GM12878 (cell line): ENCODE data around the gene TRIOBP. TPM values are rescaled to one million over a fixed set of nuclear protein-coding genes. Genes with fewer than 3 reads are reported as not detected.

Experiments
- ATAC-seq: fragments of 200-7000 bp; cut with Tn5 transposase; 3 replicates; pipeline ENCODE4 v1.9.1; 2020; ENCODE audit warnings: mild to moderate bottlenecking, moderate library complexity
- BruUV-seq: library from RNA; stranded (reverse); fragments of 400-500 nt; replicated peaks from 2 replicates; lab custom pipeline; 2021; lab: Mats Ljungman, UMichigan
- CTCF ChIA-PET: fragments of 300-600 bp; sonication (Branson Sonifier 250); formaldehyde crosslinking; extraction: SDS; loops from one replicate; lab custom pipeline; 2021; ENCODE audit warnings: inconsistent platforms; lab: Yijun Ruan, JAX
- POLR2A ChIA-PET: fragments of 350-600 bp; formaldehyde crosslinking; extraction: SDS; loops from one replicate; lab custom pipeline; 2021; ENCODE audit warnings: inconsistent platforms; lab: Charles Lee
- RAD21 ChIA-PET: fragments of 300-600 bp; sonication (Branson Sonifier 250); formaldehyde crosslinking; loops from one replicate; lab custom pipeline; 2023; ENCODE audit warnings: antibody characterized with exemption; ENCODE audit not compliant: unreplicated experiment; lab: Charles Lee
- SMC1A ChIA-PET: fragments of 300-600 bp; sonication (Branson Sonifier 250); formaldehyde crosslinking; loops from one replicate; lab custom pipeline; 2023; ENCODE audit not compliant: unreplicated experiment, uncharacterized antibody; lab: Charles Lee
- DNase-seq: peaks from one replicate; pipeline ENCODE4 v3.0.0-alpha.2; 2011; ENCODE audit warnings: low read depth, low spot score
- FAIRE-seq: peaks from 3 replicates; lab custom pipeline; 2011; peaks lifted over from hg19 to GRCh38; lab: Jason Lieb, UNC
- H2AFZ ChIP-seq: 2 replicates; pipeline ENCODE4 v1.6.0; 2011; ENCODE audit warnings: low read depth, low read length, control low read depth; ENCODE audit not compliant: control insufficient read depth
- H3K27ac ChIP-seq: 2 replicates; pipeline ENCODE4 v1.5.1; 2011; ENCODE audit warnings: control low read depth; ENCODE audit not compliant: control insufficient read depth, insufficient read depth
- H3K27me3 ChIP-seq, 2 experiments: replicated peaks in 1 of 2; 2 replicates each; pipeline versions ENCODE4 v1.6.0 to v1.6.1; 2011; ENCODE audit warnings: low read length in 1 of 2; ENCODE audit not compliant: control insufficient read depth in 2 of 2, insufficient read depth in 2 of 2
- H3K36me3 ChIP-seq, 2 experiments: 2 replicates each; pipeline ENCODE4 v1.5.1; 2011; ENCODE audit warnings: low read length in 1 of 2; ENCODE audit not compliant: control insufficient read depth in 2 of 2, insufficient read depth in 2 of 2
- H3K4me1 ChIP-seq: 2 replicates; pipeline ENCODE4 v1.6.1; 2011; ENCODE audit warnings: mild to moderate bottlenecking, low read length, moderate library complexity, mixed read lengths; ENCODE audit not compliant: control insufficient read depth, insufficient read depth
- H3K4me2 ChIP-seq: 2 replicates; pipeline ENCODE4 v1.6.0; 2011; ENCODE audit warnings: control low read depth; ENCODE audit not compliant: control insufficient read depth, insufficient read depth
- H3K4me3 ChIP-seq: fragments of 200-600 bp; sonication (generic); 2 replicates; pipeline ENCODE4 v1.5.1; 2016
- H3K79me2 ChIP-seq: 2 replicates; pipeline ENCODE4 v1.6.0; 2011; ENCODE audit warnings: low read length; ENCODE audit not compliant: control insufficient read depth, insufficient read depth
- H3K9ac ChIP-seq: 2 replicates; pipeline ENCODE4 v1.8.0; 2011; ENCODE audit warnings: low read length, control low read depth, mixed read lengths; ENCODE audit not compliant: control insufficient read depth, insufficient read depth
- H3K9me3 ChIP-seq: replicated peaks from 3 replicates; pipeline ENCODE4 v1.5.1; 2011; ENCODE audit warnings: mild to moderate bottlenecking, low read length; ENCODE audit not compliant: control insufficient read depth, insufficient read depth
- H4K20me1 ChIP-seq: 2 replicates; pipeline ENCODE4 v1.6.0; 2011; ENCODE audit not compliant: control insufficient read depth, insufficient read depth
- BCL11A ChIP-seq: IDR thresholded peaks from 2 replicates; pipeline ENCODE4 v1.6.1; 2011; ENCODE audit warnings: low read depth, low read length
- CBX3 ChIP-seq: fragments of 200-600 bp; sonication (generic); IDR thresholded peaks from 2 replicates; pipeline ENCODE4 v1.6.1; 2016; ENCODE audit warnings: low read depth, borderline replicate concordance
- CEBPB ChIP-seq, 2 experiments: fragments of 150-350 bp in 1 of 2; IDR thresholded peaks; 2 replicates each; pipeline ENCODE4 v1.6.1; 2012 to 2014; ENCODE audit warnings: low read depth in 2 of 2, low read length in 2 of 2, borderline replicate concordance in 1 of 2, inconsistent platforms in 1 of 2
- ESRRA ChIP-seq: IDR thresholded peaks from 2 replicates; pipeline ENCODE4 v1.6.1; 2012; ENCODE audit warnings: mild to moderate bottlenecking, low read length, improper control_type of control experiment
- GABPA ChIP-seq: IDR thresholded peaks from 2 replicates; pipeline ENCODE4 v1.6.1; 2014; ENCODE audit warnings: antibody characterized with exemption, low read depth, mild to moderate bottlenecking, inconsistent platforms
- IKZF2 ChIP-seq, 2 experiments: fragments of 450-650 bp; IDR thresholded peaks; 2 replicates each; pipeline ENCODE4 v1.6.1; 2017; ENCODE audit warnings: mild to moderate bottlenecking in 2 of 2, moderate library complexity in 2 of 2
- KLF5 ChIP-seq: fragments of 450-650 bp; IDR thresholded peaks from 2 replicates; pipeline ENCODE4 v1.6.1; 2014; ENCODE audit warnings: mild to moderate bottlenecking; ENCODE audit not compliant: partially characterized antibody
- LARP7 ChIP-seq: fragments of 450-650 bp; IDR thresholded peaks from 2 replicates; pipeline ENCODE4 v1.6.1; 2017; ENCODE audit warnings: mild to moderate bottlenecking
- MYC ChIP-seq: IDR thresholded peaks from 2 replicates; pipeline ENCODE4 v1.6.1; 2011; ENCODE audit warnings: mild to moderate bottlenecking, low read length, moderate library complexity, inconsistent platforms; ENCODE audit not compliant: insufficient read depth, insufficient replicate concordance, insufficient read length, severe bottlenecking
- NR2C1 ChIP-seq: fragments of 450-650 bp; IDR thresholded peaks from 2 replicates; pipeline ENCODE4 v1.6.1; 2017; ENCODE audit warnings: antibody characterized with exemption, mild to moderate bottlenecking, moderate library complexity
- SPI1 ChIP-seq: IDR thresholded peaks from 2 replicates; pipeline ENCODE4 v1.6.1; 2011; ENCODE audit warnings: low read depth, mild to moderate bottlenecking, low read length, moderate library complexity, borderline replicate concordance; ENCODE audit not compliant: insufficient read depth
- STAT3 ChIP-seq: IDR thresholded peaks from 2 replicates; pipeline ENCODE4 v1.6.1; 2011; ENCODE audit warnings: low read depth, low read length, improper control_type of control experiment
- TCF7 ChIP-seq: IDR thresholded peaks from 2 replicates; pipeline ENCODE4 v1.6.1; 2014; ENCODE audit warnings: antibody characterized with exemption, borderline replicate concordance
- WGBS: methylation state at CpG from one replicate; pipeline ENCODE4 v1.1.6; 2016; ENCODE audit warnings: low lambda C conversion rate; ENCODE audit not compliant: insufficient replicate concordance, insufficient coverage; ENCODE audit errors: missing lambda C conversion rate; 5-methylcytosine and 5-hydroxymethylcytosine counted together
- in situ Hi-C: fragments of 300-500 bp; cut with MboI; formaldehyde crosslinking; loops from 9 replicates; pipeline ENCODE4 v1.14.3; 2018; ENCODE audit warnings: mixed read lengths
- intact Hi-C: fragments of 100-400 bp; cut with micrococcal nuclease; formaldehyde crosslinking; loops from one replicate; pipeline ENCODE4 v1.14.2; 2022; ENCODE audit not compliant: unreplicated experiment
- polyA plus RNA-seq, 11 experiments: library from polyadenylated mRNA; depleted of rRNA in 4 of 11; unstranded in 6 of 11; stranded (reverse) in 5 of 11; fragments of >200 nt; fragmentation: Nextera tagmentation in 4 of 11; fragmentation: Illumina TruSeq in 1 of 11; extraction: Ambion mirVana in 4 of 11; extraction: Trizol in 1 of 11; gene quantifications; 1 replicate in 1 of 11; 2 replicates in 10 of 11; pipeline versions ENCODE4 v1.2.1 to v1.2.3, GENCODE V29; 2011 to 2016; ENCODE audit warnings: inconsistent platforms in 2 of 11, missing spikeins in 2 of 11, low read depth in 1 of 11
- total RNA-seq, 4 experiments: library from RNA; depleted of rRNA in 3 of 4; stranded (reverse); fragments of >200 nt in 3 of 4; fragmentation: Illumina TruSeq in 1 of 4; extraction: Trizol in 1 of 4; gene quantifications; 2 replicates each; pipeline versions ENCODE4 v1.2.1 to v1.2.3, GENCODE V29; 2013 to 2021
- TF ChIP-seq, protein P1 (sequence below): IDR thresholded peaks from 2 replicates; pipeline ENCODE4 v1.6.1; 2011; ENCODE audit warnings: low read depth, low read length, improper control_type of control experiment, borderline replicate concordance
- TF ChIP-seq, protein P2 (sequence below): fragments of 150-350 bp; IDR thresholded peaks from 2 replicates; pipeline ENCODE4 v1.6.1; 2014; ENCODE audit warnings: mild to moderate bottlenecking, low read depth, low read length
- TF ChIP-seq, protein P3 (sequence below): fragments of 450-650 bp; IDR thresholded peaks from 2 replicates; pipeline ENCODE4 v1.6.1; 2017; ENCODE audit warnings: antibody characterized with exemption, mild to moderate bottlenecking, moderate library complexity
- TF ChIP-seq, protein P4 (sequence below): IDR thresholded peaks from 2 replicates; pipeline ENCODE4 v1.6.1; 2012; ENCODE audit warnings: low read depth, low read length, improper control_type of control experiment

TRIOBP gene
- total and polyA plus RNA-seq, 10 of the 15 experiments (the other 5 are each of a cell fraction or from before 2014, with no cell fraction given): 0.21 to 23.6 (median 11.9) TPM

DNA sequence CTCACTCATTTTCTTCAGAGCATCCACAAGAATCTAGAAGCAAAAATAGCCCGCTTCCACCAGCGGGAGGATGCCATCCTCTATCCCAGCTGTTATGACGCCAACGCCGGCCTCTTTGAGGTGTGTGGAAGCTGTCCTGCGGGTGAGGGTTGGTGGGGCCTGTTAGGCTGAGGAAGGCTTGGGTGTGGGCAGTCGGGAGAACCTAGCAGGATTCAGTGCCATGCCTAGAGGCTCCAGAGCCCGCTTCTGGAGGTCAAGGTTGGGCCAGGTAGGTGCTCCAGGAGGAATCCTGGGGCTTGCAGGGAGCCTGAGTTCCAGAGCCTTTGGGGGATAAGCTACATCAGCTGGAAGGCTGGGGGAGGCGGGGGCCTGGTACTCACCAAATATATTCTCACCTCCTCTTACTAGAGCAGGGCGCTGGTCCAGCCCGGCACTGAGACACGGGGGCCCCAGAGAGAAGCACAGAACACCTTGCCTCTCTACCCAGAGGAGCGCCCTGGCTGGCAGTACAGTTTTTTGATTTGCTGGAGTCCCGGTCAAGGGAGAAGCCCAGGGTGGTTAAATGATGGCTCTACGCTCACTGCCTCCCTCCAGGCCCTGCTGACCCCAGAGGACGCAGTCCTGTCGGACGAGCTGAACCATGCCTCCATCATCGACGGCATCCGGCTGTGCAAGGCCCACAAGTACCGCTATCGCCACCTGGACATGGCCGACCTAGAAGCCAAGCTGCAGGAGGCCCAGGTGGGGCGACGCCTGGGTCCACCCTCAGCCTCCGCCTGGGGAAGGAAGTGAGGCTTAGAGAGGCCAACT is 116.2 kb downstream of the TRIOBP start:
- H3K4me3 ChIP-seq: no peak overlapping the region
- H3K9me3 ChIP-seq: no peaks in the 10 kb centered on the region
- no peaks in the 10 kb centered on the region for H3K36me3 ChIP-seq
- H3K4me2 ChIP-seq: no peak overlapping the region
- ATAC-seq: no peak
- SMC1A ChIA-PET: no interaction called here
- CTCF ChIA-PET: interaction anchor here (8.7 kb wide), 1 partner anchor 50 kb away, joined by 121 read pairs; no protein-coding TSS in a partner anchor
- H3K79me2 ChIP-seq: no peaks in the 10 kb centered on the region
- WGBS: 81% methylated on average over 27 of the region's 27 CpGs
- no peaks in the 10 kb centered on the region; a peak in 1 of 4 replicates for H3K27me3 ChIP-seq
- in situ Hi-C loops (no loop called here), intact Hi-C loops (no loop called here)
- no peak overlapping the region for H3K27ac ChIP-seq
- no peaks in the 10 kb centered on the region for H4K20me1 ChIP-seq
- POLR2A ChIA-PET: no interaction called here
- no TSS peak for BruUV-seq
- no peak for TF ChIP-seq BCL11A
- TF ChIP-seq IKZF2 (IDR thresholded peaks at IDR 0.05): no peak
- no peak for TF ChIP-seq STAT3
- no peak for TF ChIP-seq TCF7
- no peak for TF ChIP-seq KLF5
- no peak for TF ChIP-seq LARP7
- TF ChIP-seq CBX3: no peak
- no peak for TF ChIP-seq GABPA
- TF ChIP-seq, protein P1, sequence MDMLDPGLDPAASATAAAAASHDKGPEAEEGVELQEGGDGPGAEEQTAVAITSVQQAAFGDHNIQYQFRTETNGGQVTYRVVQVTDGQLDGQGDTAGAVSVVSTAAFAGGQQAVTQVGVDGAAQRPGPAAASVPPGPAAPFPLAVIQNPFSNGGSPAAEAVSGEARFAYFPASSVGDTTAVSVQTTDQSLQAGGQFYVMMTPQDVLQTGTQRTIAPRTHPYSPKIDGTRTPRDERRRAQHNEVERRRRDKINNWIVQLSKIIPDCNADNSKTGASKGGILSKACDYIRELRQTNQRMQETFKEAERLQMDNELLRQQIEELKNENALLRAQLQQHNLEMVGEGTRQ: no peak
- TF ChIP-seq SPI1: no peak
- TF ChIP-seq MYC: no peak
- no peak for TF ChIP-seq ESRRA
- TF ChIP-seq, protein P2, sequence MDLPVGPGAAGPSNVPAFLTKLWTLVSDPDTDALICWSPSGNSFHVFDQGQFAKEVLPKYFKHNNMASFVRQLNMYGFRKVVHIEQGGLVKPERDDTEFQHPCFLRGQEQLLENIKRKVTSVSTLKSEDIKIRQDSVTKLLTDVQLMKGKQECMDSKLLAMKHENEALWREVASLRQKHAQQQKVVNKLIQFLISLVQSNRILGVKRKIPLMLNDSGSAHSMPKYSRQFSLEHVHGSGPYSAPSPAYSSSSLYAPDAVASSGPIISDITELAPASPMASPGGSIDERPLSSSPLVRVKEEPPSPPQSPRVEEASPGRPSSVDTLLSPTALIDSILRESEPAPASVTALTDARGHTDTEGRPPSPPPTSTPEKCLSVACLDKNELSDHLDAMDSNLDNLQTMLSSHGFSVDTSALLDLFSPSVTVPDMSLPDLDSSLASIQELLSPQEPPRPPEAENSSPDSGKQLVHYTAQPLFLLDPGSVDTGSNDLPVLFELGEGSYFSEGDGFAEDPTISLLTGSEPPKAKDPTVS: no peak
- TF ChIP-seq, protein P3, sequence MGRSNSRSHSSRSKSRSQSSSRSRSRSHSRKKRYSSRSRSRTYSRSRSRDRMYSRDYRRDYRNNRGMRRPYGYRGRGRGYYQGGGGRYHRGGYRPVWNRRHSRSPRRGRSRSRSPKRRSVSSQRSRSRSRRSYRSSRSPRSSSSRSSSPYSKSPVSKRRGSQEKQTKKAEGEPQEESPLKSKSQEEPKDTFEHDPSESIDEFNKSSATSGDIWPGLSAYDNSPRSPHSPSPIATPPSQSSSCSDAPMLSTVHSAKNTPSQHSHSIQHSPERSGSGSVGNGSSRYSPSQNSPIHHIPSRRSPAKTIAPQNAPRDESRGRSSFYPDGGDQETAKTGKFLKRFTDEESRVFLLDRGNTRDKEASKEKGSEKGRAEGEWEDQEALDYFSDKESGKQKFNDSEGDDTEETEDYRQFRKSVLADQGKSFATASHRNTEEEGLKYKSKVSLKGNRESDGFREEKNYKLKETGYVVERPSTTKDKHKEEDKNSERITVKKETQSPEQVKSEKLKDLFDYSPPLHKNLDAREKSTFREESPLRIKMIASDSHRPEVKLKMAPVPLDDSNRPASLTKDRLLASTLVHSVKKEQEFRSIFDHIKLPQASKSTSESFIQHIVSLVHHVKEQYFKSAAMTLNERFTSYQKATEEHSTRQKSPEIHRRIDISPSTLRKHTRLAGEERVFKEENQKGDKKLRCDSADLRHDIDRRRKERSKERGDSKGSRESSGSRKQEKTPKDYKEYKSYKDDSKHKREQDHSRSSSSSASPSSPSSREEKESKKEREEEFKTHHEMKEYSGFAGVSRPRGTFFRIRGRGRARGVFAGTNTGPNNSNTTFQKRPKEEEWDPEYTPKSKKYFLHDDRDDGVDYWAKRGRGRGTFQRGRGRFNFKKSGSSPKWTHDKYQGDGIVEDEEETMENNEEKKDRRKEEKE: no peak
- no peak for TF ChIP-seq NR2C1
- TF ChIP-seq, protein P4, sequence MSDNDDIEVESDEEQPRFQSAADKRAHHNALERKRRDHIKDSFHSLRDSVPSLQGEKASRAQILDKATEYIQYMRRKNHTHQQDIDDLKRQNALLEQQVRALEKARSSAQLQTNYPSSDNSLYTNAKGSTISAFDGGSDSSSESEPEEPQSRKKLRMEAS: no peak
- no peak for TF ChIP-seq CEBPB (IDR thresholded peaks at IDR 0.05; ENCODE audit: borderline replicate concordance in 1 of 2, low read depth in 2 of 2, low read length in 2 of 2)
- no peak for FAIRE-seq
- RAD21 ChIA-PET: no interaction called here
- no peak overlapping the region for H2AFZ ChIP-seq
- peaks cover 8% of the 10 kb centered on the region for H3K4me1 ChIP-seq
- no peak for DNase-seq
- H3K9ac ChIP-seq: no peak overlapping the region
